Endothelial cell of umbilical vein (primary cell): Measurements from ENCODE around the gene EPB41L4B.
"Not testable (repeated sequence)": the region's sequence is repeated elsewhere in the genome, so short reads cannot be mapped to it uniquely, and the experiment has no call there.

Experiments used
- CTCF ChIP-seq, 2 donors: IDR thresholded peaks; 1 replicate in 1 of 2; 2 replicates in 1 of 2; pipeline ENCODE4 v1.5.1; 2011; ENCODE audit warnings: low read length in 2 of 2, mild to moderate bottlenecking in 2 of 2, moderate library complexity in 2 of 2, control low read depth in 1 of 2, inconsistent platforms in 1 of 2, low read depth in 1 of 2; ENCODE audit not compliant: insufficient read depth in 1 of 2; ENCODE audit errors: extremely low read depth in 1 of 2
- EZH2 ChIP-seq: IDR thresholded peaks from 2 replicates; pipeline ENCODE4 v1.6.1; 2012; ENCODE audit warnings: borderline replicate concordance, low read depth, mild to moderate bottlenecking, moderate library complexity, low read length, inconsistent platforms; ENCODE audit not compliant: severe bottlenecking
- FOS ChIP-seq: IDR thresholded peaks from 2 replicates; pipeline ENCODE4 v1.6.1; 2011; ENCODE audit warnings: mild to moderate bottlenecking, low read length, moderate library complexity, borderline replicate concordance; ENCODE audit not compliant: insufficient read depth
- JUN ChIP-seq: IDR thresholded peaks from 2 replicates; pipeline ENCODE4 v1.6.1; 2011; ENCODE audit warnings: borderline replicate concordance, low read depth; ENCODE audit not compliant: insufficient read length, insufficient read depth
- POLR2A ChIP-seq: IDR thresholded peaks from 2 replicates; pipeline ENCODE4 v1.6.1; 2012; ENCODE audit warnings: low read depth, mild to moderate bottlenecking, control low read depth, low read length
- POLR2AphosphoS5 ChIP-seq: IDR thresholded peaks from 2 replicates; pipeline ENCODE4 v1.6.1; 2012; ENCODE audit warnings: low read depth, mild to moderate bottlenecking, control low read depth, low read length, moderate library complexity; ENCODE audit not compliant: insufficient read depth

GRCh38 chr9:109340979-109341378 lies 20.1 kb upstream of the EPB41L4B start:
- not testable (repeated sequence) for TF ChIP-seq CTCF (IDR thresholded peaks at IDR 0.05; ENCODE audit: extremely low read depth in 1 of 2, insufficient read depth in 1 of 2, low read depth in 1 of 2, low read length in 2 of 2); POLR2AphosphoS5; POLR2A; FOS; JUN; EZH2
